NCI-H2107 treated with DMSO at 0.1 percent for 48 hours (cell line): ENCODE measurements around the gene BTBD9.

Source experiments
- DNase-seq: peaks from one replicate; lab custom pipeline; 2025; ENCODE audit not compliant: unreplicated experiment; lab: John Stamatoyannopoulos, UW

Gene BTBD9

GRCh38 chr6:38510205-38510604 lies 129.5 kb downstream of the BTBD9 start:
- no peak for DNase-seq

DNA sequence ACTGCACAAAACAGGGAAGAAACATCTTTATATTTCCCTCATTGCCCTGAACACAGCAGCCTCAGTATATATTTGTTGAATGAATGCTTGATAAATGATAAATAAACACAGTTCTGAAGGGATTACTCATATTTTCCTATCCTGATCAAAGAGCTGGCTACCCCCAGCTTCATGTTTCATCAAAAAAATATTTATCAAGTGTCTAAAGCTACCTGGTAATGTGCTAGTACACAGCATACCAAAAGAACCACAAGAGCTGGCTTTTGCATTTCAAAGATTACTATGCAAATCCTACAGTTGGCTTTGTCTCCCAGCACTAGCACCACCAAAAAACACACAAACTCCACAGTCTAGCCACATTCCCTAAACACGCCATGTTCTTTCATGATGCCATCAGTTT lies 130.0 kb downstream of the BTBD9 start:
- DNase-seq = no peak

- DNase-seq = peak; percentile 34
Measured at GRCh38 chr6:38508894-38509293, 130.8 kb downstream of the BTBD9 start.

DNA sequence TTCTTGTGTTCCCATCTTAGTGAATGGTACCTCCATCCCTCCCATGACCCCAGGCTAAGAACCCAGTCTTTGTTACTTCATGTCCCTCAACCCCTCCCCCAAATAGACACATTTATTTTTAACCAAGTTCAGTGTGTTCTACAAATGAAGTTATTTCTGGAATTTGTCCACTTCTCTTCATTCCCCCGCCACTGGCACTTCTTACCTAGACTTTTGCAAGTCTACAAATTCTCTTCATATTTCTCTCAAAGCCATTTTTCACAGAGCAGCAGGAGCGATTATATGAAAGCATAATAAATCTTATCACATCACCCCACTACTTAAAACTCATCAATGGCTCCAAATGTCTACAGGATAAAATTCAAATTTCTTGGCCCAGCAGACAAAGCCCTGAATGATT lies 131.4 kb downstream of the BTBD9 start:
- DNase-seq = no peak

DNA sequence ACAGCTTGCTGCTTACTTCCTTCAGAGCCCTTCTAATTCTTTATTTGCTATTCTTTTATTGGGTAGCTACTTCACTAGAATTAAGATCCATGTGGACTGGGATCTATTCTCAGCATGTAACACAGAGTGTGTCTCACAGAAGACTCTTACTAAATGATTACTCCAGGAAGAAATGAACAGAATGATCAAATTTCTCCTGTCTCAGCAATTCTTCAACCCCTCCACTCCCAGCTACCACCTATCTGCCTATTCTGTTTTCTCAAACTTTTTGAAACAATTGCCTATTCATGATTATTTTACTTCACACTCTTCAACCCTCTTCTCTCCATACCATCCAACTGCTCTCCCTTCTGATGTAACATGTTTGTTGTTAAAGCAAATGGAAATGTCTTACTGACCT lies 132.6 kb downstream of the BTBD9 start:
- DNase-seq = no peak

DNA sequence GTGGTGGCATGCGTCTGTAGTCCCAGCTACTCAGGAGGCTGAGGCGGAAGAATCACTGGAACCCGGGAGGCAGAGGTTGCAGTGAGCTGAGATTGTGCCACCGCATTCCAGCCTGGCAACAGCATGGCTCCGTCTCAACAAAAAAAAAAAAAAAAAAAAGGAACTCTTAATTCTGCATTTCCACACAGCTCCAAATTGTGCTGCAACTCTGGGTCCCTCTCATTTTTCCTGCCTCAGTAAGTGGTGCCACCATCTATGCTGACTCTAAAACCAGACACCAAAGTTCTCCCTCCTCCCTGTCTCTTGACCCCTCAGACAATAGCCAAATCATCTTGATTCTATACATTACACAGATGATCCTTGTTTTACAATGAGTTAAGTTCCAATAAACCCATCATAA lies 133.9 kb downstream of the BTBD9 start:
- no peak for DNase-seq

GRCh38 chr6:38504996-38505395 lies 134.7 kb downstream of the BTBD9 start:
- DNase-seq = no peak

GRCh38 chr6:38503960-38504682 lies 135.6 kb downstream of the BTBD9 start:
- no peak for DNase-seq

GRCh38 chr6:38503032-38503773 lies 136.5 kb downstream of the BTBD9 start:
- peak; percentile 71 for DNase-seq

GRCh38 chr6:38502423-38502822 lies 137.3 kb downstream of the BTBD9 start:
- DNase-seq = no peak

DNA sequence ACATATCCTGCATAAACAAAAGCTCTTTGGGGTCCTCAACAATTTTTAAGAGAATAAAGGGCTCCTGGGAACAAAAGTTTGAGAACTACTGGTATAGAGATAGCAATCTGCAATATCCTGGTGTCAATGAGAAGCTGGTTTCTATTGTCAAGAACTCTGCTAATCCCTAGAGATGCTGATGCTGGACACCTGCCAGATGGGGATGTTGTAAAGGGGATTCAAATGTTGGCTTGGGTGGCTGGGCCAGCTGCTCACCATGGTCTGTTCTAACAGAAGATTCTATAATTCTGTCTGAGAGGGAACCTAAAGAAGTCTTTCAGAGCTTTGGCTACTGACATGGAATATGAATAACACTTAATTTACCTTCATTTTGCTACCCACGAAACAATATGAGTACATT lies 137.8 kb downstream of the BTBD9 start:
- peak; percentile 25 for DNase-seq

GRCh38 chr6:38499529-38500096 lies 140.1 kb downstream of the BTBD9 start:
- DNase-seq = no peak

DNA sequence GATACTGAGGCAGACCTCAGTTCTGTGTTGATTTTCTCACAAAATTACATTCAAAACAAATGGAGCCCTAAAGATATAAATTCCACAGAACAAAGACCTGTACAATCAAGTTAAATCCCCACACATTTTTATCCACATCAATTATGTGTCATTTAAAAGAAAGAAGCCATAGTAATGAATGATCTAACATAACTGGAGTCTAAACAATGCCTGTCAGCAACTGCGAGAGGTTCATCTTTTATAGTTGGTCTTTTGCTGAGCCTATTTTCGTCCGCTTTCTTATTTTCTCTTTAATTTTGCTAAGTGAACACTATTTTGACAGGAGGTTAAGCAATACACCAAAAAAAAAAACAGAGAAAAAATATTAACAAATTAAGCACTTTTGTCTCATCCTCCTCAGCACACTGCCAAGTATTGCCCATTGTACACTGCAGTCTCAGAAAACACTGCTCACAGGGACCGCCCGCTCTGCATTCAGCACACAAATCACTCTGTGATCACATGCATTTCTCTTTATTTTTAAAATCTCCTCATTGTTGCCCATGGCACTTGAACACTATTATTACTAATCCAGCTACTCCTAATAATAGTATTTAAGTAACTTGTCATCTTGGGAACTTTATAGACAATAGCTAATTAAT lies 140.8 kb downstream of the BTBD9 start:
- DNase-seq = no peak

- DNase-seq = no peak
Measured at GRCh38 chr6:38498085-38498484, 141.6 kb downstream of the BTBD9 start.

DNA sequence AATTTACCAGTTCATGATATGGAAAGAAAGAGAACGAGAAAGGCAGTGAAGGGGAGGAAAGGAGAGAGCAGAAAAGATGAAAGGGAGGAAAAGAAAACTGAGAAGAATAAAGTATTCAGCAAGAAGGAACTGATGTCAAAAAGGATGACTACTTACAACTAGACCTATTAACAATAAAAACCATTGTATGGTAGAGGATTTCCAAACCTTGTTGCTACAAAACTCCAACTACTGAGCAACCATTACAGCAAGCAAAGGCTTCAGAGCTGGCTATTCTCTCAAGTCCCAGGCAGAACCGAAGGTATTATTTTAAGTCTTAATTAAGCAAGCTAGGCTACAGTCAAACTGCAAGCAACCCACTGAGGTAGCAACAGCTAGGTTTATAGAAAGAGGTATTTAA lies 142.2 kb downstream of the BTBD9 start:
- DNase-seq = no peak

DNA sequence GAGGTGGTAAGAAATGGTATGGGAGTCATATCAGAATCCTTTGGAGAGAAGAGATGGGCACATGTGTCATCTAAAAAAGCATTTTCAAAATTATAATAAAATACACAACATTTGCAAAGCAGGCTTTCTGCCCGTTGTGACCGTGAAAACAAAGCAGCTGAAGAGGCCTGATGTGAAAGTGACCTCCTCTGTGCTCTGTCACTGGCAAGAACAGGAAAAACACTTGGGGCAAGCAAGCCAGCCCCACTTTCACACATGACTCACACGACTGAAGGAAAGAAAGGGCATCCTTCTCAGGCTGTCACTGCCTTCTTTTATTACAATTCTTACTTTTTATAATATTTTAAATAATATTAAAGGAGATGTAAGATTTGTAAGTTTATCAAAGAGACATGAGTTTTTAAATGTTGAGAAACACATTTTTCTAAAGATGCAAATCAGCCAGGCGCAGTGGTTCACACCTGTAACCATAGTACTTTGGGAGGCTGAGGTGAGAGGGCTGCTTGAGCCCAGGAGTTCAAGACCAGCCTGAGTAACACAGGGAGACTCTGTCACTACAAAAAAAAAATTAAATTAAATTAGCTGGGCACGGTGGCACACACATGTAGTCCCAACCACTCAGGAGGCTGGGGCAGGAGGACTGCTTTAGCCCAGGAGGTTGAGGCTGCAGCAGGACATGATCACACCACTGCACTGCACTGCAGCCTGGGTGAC lies 143.7 kb downstream of the BTBD9 start:
- no peak for DNase-seq

GRCh38 chr6:38495518-38495917 lies 144.2 kb downstream of the BTBD9 start:
- peak; percentile 15 for DNase-seq

DNA sequence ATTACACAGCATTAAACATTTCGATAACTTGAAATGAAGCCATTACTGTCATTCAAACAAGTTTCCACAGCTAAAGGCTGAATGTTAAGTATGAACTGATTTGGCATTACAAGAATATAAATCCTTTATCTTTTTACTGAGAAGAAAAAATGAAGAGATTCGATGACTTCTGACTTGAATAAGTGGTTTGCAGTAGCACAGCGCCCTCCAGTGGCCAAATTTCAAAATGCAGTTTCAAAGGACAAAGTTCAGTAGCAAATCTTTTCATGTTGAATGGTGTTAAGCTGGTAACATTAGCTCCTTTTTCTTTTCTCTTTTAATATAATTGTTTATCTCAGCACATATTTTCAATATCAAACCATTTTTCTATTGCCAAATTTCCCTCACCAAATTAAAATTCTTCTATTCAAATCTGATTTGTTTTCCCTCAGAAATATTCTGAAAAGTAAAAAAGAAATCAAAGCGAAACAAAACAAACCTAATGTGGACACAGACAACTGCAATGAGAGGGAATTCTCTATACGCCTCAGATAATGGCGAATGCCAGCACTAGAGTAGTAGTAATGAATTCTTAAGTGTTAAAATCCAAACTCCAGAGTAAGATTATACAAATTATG lies 145.7 kb downstream of the BTBD9 start:
- DNase-seq = peak; percentile 28

GRCh38 chr6:38492031-38492430 lies 147.7 kb downstream of the BTBD9 start:
- no peak for DNase-seq

GRCh38 chr6:38489951-38490350 lies 149.8 kb downstream of the BTBD9 start:
- DNase-seq = no peak

DNA sequence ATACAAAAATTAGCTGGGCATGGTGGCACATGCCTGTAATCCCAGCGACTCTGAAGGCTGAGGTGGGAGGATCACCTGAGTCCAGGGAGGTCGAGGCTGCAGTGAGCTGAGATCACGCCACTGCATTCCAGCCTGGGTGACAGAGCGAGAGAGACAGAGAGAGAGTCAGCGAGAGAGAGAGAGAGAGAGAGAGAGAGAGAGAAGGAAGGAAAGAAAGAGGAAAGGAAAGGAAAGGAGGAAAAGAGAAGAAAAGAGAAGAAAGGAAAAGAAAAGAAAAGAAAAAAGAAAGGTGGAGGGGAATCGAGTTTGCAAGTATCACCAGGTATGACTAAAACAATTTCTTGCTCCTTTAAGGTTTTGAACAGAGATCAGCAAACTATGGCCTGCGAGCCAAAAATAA lies 152.3 kb downstream of the BTBD9 start:
- DNase-seq = no peak
